ENCODE measurements around the gene DIP2A.

DNA sequence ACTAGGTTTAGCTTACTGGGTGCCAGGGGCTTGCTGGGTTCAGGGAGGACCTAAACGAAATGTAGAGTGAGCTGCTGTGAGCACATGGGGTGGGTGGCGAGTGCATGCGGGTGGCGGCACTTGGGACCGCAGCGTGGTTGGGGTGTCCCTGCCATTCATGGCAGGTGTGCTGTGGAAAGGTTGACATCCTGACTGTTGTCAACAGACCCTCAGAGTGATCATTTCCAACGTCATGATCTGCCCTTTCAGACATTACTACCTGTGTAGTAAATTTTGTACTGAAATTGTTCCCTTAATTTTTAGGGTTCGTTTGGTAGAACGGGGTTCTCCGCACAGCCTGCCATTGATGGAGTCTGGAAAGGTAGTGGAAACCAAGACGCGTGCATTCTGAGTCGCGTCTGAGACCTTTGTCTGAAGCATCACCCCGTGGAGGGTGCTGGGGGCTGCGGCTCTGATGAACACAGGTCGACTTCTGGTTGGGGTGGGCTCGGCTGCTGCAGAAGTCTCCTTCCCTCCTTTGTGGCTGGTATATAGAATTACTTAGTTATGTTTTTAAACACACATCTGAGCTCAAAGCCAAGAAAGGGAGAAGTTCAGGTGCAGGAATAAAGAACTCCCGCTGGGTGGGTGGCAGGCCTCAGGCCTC lies 102.9 kb downstream of the DIP2A start:
- TF ChIP-seq CTCF (IDR thresholded peaks at IDR 0.05; ENCODE audit: borderline replicate concordance, extremely low read depth, low read length, poor library complexity, severe bottlenecking): no peak
- TF ChIP-seq EZH2 (IDR thresholded peaks at IDR 0.05; ENCODE audit: borderline replicate concordance, low read depth, low read length, severe bottlenecking): no peak

Data from DND-41 (cell line).